B cell (primary cell): ENCODE measurements around the gene FASTK.

ENCODE experiments used
- CTCF ChIP-seq: fragments of 200-600 bp; IDR thresholded peaks from one replicate; pipeline ENCODE4 v1.8.0; 2022; ENCODE audit warnings: antibody characterized with exemption, mild to moderate bottlenecking
- EZH2 ChIP-seq: IDR thresholded peaks from 2 replicates; pipeline ENCODE4 v1.6.1; 2012; ENCODE audit warnings: borderline replicate concordance, low read depth, mild to moderate bottlenecking, moderate library complexity, low read length; ENCODE audit not compliant: insufficient read depth, poor library complexity, severe bottlenecking

- TF ChIP-seq EZH2 (no peak), CTCF (no peak)
Measured at GRCh38 chr7:151101621-151102396, 21.2 kb upstream of the FASTK start.
